Measurements from ENCODE around the gene KCP. TPM values are rescaled to one million over a fixed set of nuclear protein-coding genes. Genes with fewer than 3 reads are reported as not detected.
A peak's percentile ranks its signal among the peaks of the same experiment; 100 is the strongest.

The KCP gene
- total and polyA plus RNA-seq, 4 experiments from 2014 or later = 0.39 to 0.55 TPM; not detected in 2

DNA sequence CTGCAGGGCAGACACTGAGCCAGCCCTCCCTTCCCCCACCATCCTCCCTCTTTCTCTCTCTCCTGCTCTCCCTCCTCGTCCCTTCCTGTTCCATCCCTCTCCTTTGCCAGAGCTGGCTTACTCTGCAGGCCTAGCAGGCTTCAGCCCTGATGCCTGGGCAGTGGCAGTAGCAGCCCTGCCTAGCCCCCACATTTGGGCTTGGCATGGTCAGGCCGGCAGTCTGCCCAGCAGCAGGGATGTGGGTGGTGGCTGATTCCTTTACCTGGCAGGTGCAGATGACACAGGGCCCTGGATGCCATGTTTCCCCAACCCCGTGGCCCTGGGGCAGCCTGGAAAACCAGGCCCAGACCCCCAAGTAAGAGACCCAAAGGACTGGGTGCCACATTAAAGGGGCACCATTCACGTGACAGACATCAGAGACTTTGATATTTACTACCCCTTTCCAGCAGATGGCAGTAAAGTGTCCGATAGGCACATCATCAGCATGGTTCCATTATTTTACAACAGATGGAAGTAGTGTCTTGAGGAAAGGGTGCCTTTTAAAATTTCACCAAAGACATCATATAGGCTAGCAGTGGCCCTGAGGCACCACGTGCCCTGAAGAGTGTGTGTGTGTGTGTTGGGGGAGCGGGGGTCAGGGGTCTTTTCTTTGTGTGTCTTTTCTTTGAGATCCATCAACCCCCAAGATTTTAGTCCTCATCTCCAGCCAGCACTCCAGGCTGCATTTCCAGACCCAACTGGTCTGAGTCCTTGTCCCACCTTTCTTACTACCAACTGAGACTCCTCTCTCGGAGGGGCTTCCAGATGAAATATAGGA is 5.9 kb downstream of the KCP start:
- H3K27ac Mint-ChIP-seq = peak overlapping the region in 1 of 7 donors; percentile 22
- H3K36me3 Mint-ChIP-seq = no peaks in the 10 kb centered on the region
- Histone ChIP-seq H3K9me3 (ENCODE audit: control insufficient read depth in 1 of 2, low read length in 2 of 2) (no peaks in the 10 kb centered on the region), H3K4me1 (ENCODE audit: insufficient read depth, low read length) (no peaks in the 10 kb centered on the region), H3K27me3 (ENCODE audit: insufficient read depth, low read length) (no peaks in the 10 kb centered on the region), H3K27ac (ENCODE audit: low read depth, low read length) (no peak overlapping the region), H3K36me3 (ENCODE audit: insufficient read depth, low read length) (no peaks in the 10 kb centered on the region), H3K4me3 (ENCODE audit: low read length in 2 of 2) (no peak overlapping the region)
- H3K4me1 Mint-ChIP-seq = peaks cover 0 to 3% (median 0%) of the 10 kb centered on the region in 4 donors
- no peaks in the 10 kb centered on the region for H3K9me3 Mint-ChIP-seq
- H3K4me3 Mint-ChIP-seq = peak overlapping the region in 1 of 8 donors; percentile 13
- intact Hi-C loops (cut with micrococcal nuclease) = loop anchor here (1.0 to 10.0 kb wide), 3 partner anchors 29 to 570 kb away; no protein-coding TSS in a partner anchor
- peak in 4 of 5 donors; percentile 57 to 72 (median 65) for DNase-seq
- peaks cover 16 to 31% of the 10 kb centered on the region in 2 donors for H3K27me3 Mint-ChIP-seq
- CTCF ChIA-PET (ENCODE audit: partially characterized antibody) = interaction anchor here (1.3 to 5.9 kb wide), 5 partner anchors 18 to 187 kb away, joined by 5 to 41 read pairs (median 11); no protein-coding TSS in a partner anchor
- POLR2A ChIA-PET (ENCODE audit: partially characterized antibody) = no interaction called here

DNA sequence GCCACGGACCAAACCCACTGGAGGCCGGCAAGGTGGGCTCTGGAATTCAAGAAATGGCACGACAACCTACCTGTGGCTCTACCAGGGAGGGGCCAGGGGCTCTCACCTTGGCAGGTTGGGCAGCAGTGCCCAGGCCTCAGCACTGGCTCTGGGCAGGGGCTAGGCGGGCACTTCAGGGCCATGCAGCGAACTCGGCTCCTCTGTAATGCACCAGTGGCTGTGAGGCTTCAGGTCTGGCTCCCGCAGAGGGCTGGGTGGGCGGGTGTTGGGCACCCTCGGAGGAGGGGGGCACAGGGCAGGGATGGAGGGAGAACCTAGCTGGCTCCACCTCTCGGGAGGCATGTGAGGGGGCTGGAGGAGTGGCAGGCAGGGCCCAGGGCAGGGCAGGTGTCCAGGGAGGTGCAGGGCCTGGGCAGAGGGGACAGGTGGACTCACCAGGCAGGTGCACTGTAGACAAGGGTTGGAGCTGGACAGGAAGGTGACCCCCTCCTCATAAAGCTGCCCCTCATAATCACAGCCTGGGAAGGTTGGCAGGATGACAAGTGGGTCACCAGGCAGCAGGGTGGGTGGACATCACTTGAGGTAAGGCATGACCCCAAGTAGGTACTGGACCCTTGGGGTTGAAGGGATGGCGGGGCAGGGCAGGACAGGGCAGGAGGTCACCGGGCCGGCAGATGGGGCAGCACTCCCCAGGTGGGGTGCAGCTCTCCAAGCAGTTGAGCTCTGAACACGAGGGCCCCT is 6.7 kb downstream of the KCP start:
- peaks cover 0 to 3% (median 0%) of the 10 kb centered on the region in 4 donors for H3K4me1 Mint-ChIP-seq
- H3K27me3 ChIP-seq (ENCODE audit: insufficient read depth, low read length) = no peaks in the 10 kb centered on the region
- H3K9me3 Mint-ChIP-seq = no peaks in the 10 kb centered on the region
- no peaks in the 10 kb centered on the region for H3K36me3 ChIP-seq (ENCODE audit: insufficient read depth, low read length)
- H3K4me1 ChIP-seq (ENCODE audit: insufficient read depth, low read length) = no peaks in the 10 kb centered on the region
- no peaks in the 10 kb centered on the region for H3K36me3 Mint-ChIP-seq
- no peak overlapping the region for H3K4me3 Mint-ChIP-seq
- H3K27ac Mint-ChIP-seq = no peak overlapping the region
- ChIA-PET CTCF (ENCODE audit: partially characterized antibody) (interaction anchor here (0.9 to 5.9 kb wide), 6 partner anchors 18 to 188 kb away, joined by 4 to 41 read pairs (median 8); no protein-coding TSS in a partner anchor), POLR2A (ENCODE audit: partially characterized antibody) (no interaction called here)
- intact Hi-C loops (cut with micrococcal nuclease) = loop anchor here (1.0 to 10.0 kb wide), 3 partner anchors 30 to 571 kb away; no protein-coding TSS in a partner anchor
- H3K27ac ChIP-seq (ENCODE audit: low read depth, low read length) = no peak overlapping the region
- H3K9me3 ChIP-seq (ENCODE audit: control insufficient read depth in 1 of 2, low read length in 2 of 2) = no peaks in the 10 kb centered on the region
- DNase-seq = no peak
- H3K4me3 ChIP-seq (ENCODE audit: low read length in 2 of 2) = no peak overlapping the region
- peaks cover 10 to 23% of the 10 kb centered on the region in 2 donors for H3K27me3 Mint-ChIP-seq

DNA sequence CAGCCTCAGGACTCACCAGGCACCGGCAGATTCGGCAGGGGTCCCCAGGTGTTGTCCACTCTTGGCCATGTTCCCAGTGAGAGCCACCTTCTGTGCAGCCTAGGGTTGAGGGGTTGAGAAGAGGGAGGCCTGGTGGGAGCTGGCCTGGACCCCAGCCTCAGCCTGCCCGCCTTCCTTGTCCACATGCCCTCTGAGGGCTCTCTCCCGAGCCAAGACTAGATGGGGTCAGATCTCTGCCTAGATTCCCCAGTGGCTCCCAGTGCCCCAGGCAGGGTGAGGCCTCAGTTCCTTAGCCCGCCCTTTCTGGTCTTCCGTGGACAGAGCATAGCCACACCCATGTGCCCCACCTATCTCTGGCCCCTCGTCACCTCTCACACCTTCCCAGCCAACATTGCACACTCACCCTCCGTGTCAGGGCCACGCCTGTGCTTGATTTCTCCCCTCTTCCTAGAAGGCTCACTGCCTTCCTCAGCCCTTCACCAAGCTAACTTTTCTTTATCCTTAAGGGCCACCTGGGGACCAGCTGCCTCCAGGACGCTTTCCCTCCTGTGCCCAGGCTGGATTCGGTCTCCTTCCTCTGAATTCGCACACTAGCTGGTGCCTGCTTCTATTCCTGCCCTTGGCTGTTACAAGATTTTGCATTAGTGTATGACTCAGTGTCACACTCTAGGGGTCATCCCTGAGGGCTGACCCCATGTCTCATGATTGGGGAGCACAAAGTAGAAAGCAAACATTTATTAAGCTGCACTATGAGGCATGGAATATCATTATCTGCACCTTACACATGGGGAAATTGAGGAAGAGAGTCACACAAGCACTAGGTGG is 7.5 kb downstream of the KCP start:
- DNase-seq = no peak
- H3K4me3 Mint-ChIP-seq = no peak overlapping the region

DNA sequence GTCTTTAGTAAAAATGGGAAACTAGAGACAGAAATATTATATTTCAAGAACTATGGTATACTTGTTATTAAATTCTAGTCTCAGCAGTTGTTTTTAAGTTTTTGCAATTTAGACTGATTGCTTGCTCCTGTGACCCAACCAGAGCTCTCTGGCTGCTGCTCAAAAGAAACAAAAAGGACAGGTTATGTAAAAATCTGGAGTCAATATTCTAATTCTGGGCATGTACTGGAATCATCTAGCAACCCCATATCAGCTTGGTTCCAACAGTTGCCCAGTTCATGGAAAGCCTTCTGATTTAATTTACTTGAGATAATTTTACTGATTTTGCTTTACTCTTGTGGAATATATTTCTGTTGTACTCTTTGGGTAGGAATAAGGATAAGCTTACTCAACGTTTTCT is 10.3 kb downstream of the KCP start:
- ChIA-PET POLR2A (ENCODE audit: partially characterized antibody) (no interaction called here), CTCF (ENCODE audit: partially characterized antibody) (interaction anchor here (1.0 to 5.9 kb wide), 4 partner anchors 17 to 192 kb away, joined by 3 to 41 read pairs (median 4); no protein-coding TSS in a partner anchor)
- Mint-ChIP-seq H3K27ac (no peak overlapping the region), H3K4me1 (peaks cover 0 to 3% (median 0%) of the 10 kb centered on the region in 4 donors), H3K4me3 (no peak overlapping the region), H3K36me3 (peaks cover 0 to 4% of the 10 kb centered on the region in 2 donors), H3K9me3 (peaks cover 0 to 5% (median 0%) of the 10 kb centered on the region in 8 donors), H3K27me3 (peaks cover 3 to 7% of the 10 kb centered on the region in 2 donors)
- H3K36me3 ChIP-seq (ENCODE audit: insufficient read depth, low read length) = no peaks in the 10 kb centered on the region
- no peaks in the 10 kb centered on the region for H3K4me1 ChIP-seq (ENCODE audit: insufficient read depth, low read length)
- DNase-seq = no peak
- intact Hi-C loops (cut with micrococcal nuclease) = loop anchor here (10.0 kb wide), 1 partner anchor 575 kb away; no protein-coding TSS in a partner anchor
- no peaks in the 10 kb centered on the region for H3K27me3 ChIP-seq (ENCODE audit: insufficient read depth, low read length)
- H3K4me3 ChIP-seq (ENCODE audit: low read length in 2 of 2) = no peak overlapping the region
- no peaks in the 10 kb centered on the region for H3K9me3 ChIP-seq (ENCODE audit: control insufficient read depth in 1 of 2, low read length in 2 of 2)
- H3K27ac ChIP-seq (ENCODE audit: low read depth, low read length) = no peak overlapping the region

More for the DNA sequence above, 7.5 kb downstream of the KCP start:
- Histone ChIP-seq H3K4me3 (ENCODE audit: low read length in 2 of 2) (no peak overlapping the region), H3K9me3 (ENCODE audit: control insufficient read depth in 1 of 2, low read length in 2 of 2) (no peaks in the 10 kb centered on the region), H3K36me3 (ENCODE audit: insufficient read depth, low read length) (no peaks in the 10 kb centered on the region), H3K4me1 (ENCODE audit: insufficient read depth, low read length) (no peaks in the 10 kb centered on the region), H3K27me3 (ENCODE audit: insufficient read depth, low read length) (no peaks in the 10 kb centered on the region), H3K27ac (ENCODE audit: low read depth, low read length) (no peak overlapping the region)
- peak overlapping the region in 1 of 7 donors; percentile 71 for H3K27ac Mint-ChIP-seq
- intact Hi-C loops (cut with micrococcal nuclease) = loop anchor here (10.0 kb wide), 1 partner anchor 572 kb away; no protein-coding TSS in a partner anchor
- H3K4me1 Mint-ChIP-seq = peaks cover 0 to 3% (median 0%) of the 10 kb centered on the region in 4 donors
- H3K36me3 Mint-ChIP-seq = peaks cover 0 to 4% of the 10 kb centered on the region in 2 donors
- ChIA-PET CTCF (ENCODE audit: partially characterized antibody) (interaction anchor here (0.9 to 5.9 kb wide), 6 partner anchors 17 to 189 kb away, joined by 4 to 41 read pairs (median 8); no protein-coding TSS in a partner anchor), POLR2A (ENCODE audit: partially characterized antibody) (no interaction called here)
- H3K27me3 Mint-ChIP-seq = peaks cover 8 to 16% of the 10 kb centered on the region in 2 donors
- peaks cover 0 to 5% (median 0%) of the 10 kb centered on the region in 8 donors for H3K9me3 Mint-ChIP-seq

DNA sequence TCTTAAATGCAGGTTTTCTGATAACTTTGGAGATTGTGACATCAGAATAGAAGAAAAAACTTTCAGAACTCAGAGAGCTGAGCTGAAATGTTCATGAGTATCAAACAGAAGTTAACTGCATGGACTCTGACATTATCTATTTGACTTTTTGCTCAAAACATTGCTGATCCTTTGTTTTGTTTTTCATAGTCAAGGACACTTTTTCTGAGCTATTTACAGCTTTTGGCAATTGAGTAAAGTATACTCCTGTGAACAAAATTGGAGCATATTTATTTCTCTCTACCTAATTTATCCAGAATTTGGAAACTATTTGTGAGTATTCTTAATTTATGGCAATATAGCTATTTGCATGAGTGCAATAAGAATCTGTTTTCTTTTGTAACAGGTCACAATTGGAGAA is 11.1 kb downstream of the KCP start:
- Histone ChIP-seq H3K4me1 (ENCODE audit: insufficient read depth, low read length) (no peaks in the 10 kb centered on the region), H3K27me3 (ENCODE audit: insufficient read depth, low read length) (no peaks in the 10 kb centered on the region), H3K36me3 (ENCODE audit: insufficient read depth, low read length) (no peaks in the 10 kb centered on the region), H3K9me3 (ENCODE audit: control insufficient read depth in 1 of 2, low read length in 2 of 2) (no peaks in the 10 kb centered on the region), H3K4me3 (ENCODE audit: low read length in 2 of 2) (no peak overlapping the region), H3K27ac (ENCODE audit: low read depth, low read length) (no peak overlapping the region)
- no peak for DNase-seq
- H3K9me3 Mint-ChIP-seq = peaks cover 0 to 5% (median 0%) of the 10 kb centered on the region in 8 donors
- H3K4me1 Mint-ChIP-seq = no peaks in the 10 kb centered on the region
- CTCF ChIA-PET (ENCODE audit: partially characterized antibody) = interaction anchor here (5.9 kb wide), 1 partner anchor 193 kb away, joined by 41 read pairs; no protein-coding TSS in a partner anchor
- POLR2A ChIA-PET (ENCODE audit: partially characterized antibody) = no interaction called here
- intact Hi-C loops (cut with micrococcal nuclease) = no loop called here
- H3K27ac Mint-ChIP-seq = no peak overlapping the region
- H3K36me3 Mint-ChIP-seq = peaks cover 0 to 4% of the 10 kb centered on the region in 2 donors
- peaks cover 2 to 3% of the 10 kb centered on the region in 2 donors for H3K27me3 Mint-ChIP-seq
- H3K4me3 Mint-ChIP-seq = no peak overlapping the region

DNA sequence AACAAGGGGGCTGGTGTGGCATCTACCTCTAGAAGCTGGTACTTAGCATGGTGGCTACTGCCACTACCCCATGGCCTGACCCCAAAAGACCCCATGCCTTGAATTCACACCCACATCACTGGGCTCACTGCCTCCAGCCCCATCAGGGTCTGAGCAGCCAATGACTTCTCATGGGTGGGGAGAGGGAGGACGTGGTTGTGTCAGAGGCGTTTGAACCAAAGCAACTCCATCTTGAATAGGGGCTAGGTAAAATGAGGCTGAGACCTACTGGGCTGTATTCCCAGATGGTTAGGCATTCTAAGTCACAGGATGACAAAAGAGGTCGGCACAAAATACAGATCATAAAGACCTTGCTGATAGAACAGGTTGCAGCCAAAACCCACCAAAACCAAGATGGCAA is 15.2 kb downstream of the KCP start:
- H3K4me1 Mint-ChIP-seq = peaks cover 0 to 2% (median 0%) of the 10 kb centered on the region in 4 donors
- POLR2A ChIA-PET (ENCODE audit: partially characterized antibody) = no interaction called here
- H3K36me3 Mint-ChIP-seq = peaks cover 0 to 4% of the 10 kb centered on the region in 2 donors
- no peak for DNase-seq
- H3K27me3 Mint-ChIP-seq = peaks cover 4 to 5% of the 10 kb centered on the region in 2 donors
- Histone ChIP-seq H3K4me3 (ENCODE audit: low read length in 2 of 2) (no peak overlapping the region), H3K4me1 (ENCODE audit: insufficient read depth, low read length) (no peaks in the 10 kb centered on the region), H3K27ac (ENCODE audit: low read depth, low read length) (no peak overlapping the region), H3K27me3 (ENCODE audit: insufficient read depth, low read length) (no peaks in the 10 kb centered on the region), H3K36me3 (ENCODE audit: insufficient read depth, low read length) (no peaks in the 10 kb centered on the region), H3K9me3 (ENCODE audit: control insufficient read depth in 1 of 2, low read length in 2 of 2) (no peaks in the 10 kb centered on the region)
- intact Hi-C loops (cut with micrococcal nuclease) = no loop called here
- CTCF ChIA-PET (ENCODE audit: partially characterized antibody) = interaction anchor here (0.9 kb wide), 1 partner anchor 12 kb away, joined by 3 read pairs; no protein-coding TSS in a partner anchor
- no peak overlapping the region for H3K4me3 Mint-ChIP-seq
- H3K27ac Mint-ChIP-seq = no peak overlapping the region
- peaks cover 0 to 5% (median 0%) of the 10 kb centered on the region in 8 donors for H3K9me3 Mint-ChIP-seq
